ENCODE measurements around the gene TCF4.
A peak's percentile ranks its signal among the peaks of the same experiment; 100 is the strongest.

The TCF4 gene

DNA sequence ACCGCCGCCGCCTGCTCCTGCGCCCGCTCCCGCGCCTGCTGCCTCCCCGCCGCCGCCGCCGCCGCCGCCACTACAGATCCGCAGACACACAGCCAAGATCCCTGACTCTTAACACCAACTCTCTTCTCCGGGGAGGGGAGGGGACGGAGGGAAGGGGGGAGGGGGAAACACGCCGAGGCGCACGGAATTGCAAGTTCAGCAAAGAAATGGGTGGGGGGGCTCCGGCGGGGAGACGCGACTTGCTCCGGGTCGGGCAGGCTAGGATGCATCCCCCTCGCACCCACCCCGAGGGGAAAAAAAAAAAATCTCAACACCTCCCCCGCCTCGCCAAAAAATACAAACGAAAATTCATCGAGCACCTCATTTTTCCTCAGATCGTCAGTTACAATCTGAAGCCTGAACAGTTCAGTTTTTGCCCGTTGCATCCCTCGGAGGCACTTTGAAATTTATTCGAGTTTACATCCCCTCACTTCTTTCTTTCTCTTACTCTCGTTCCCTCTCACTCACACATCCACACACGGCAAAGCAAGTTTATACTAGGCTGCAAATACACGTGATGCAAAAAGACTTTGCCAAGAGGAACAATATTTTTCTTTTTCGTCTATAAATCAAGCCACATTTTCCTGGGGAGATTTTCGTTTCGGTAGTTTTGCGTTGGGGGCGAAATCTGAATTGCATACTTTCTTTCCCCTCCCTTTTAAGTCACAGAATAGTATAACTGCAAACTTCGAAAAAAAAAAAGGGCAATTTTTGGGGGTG lies at the start of gene TCF4:
Gene TCF4, minus strand, starts transcription at position 82 of the 759 bp plus-strand sequence. CDS start 1,076 bp downstream, outside the sequence.
- peak; percentile 85 for DNase-seq

DNA sequence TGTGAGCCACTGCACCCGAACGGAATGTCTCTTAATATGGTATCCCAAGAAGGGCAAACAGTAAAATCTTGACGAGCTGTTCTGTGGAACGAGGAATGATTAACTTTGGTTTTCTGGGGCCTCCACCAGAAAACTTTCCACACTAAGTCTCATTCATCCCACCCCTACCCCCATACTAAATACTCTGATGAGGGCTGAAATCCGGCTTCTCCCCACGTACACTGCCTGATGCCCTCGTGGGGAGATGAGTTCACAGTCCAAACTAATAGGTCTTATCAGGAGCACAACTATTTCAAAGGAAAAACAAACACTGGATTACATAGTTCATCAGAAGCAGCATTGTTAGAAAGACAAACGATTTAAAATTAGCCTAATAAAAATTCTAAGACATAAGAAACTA lies 49.2 kb upstream of the TCF4 start:
- DNase-seq = no peak

DNA sequence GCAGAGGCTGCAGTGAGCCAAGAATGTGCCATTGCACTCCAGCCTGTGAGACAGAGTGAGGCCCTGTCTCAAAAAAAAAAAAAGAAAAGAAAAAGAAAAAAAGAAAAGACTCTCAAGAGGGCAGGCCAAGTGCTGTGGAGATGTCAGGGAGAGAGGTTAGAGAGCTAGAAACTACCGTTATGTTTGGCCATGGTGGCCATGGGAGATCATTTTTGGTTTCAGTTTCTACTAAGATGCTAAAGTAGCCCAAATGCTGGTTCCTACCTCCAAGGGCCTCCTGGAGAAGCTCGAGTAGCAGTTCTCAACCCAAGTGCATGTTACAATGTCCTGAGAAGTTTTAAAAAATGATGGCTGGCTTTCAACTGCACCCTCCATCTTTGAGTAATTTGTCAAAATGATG lies 47.4 kb upstream of the TCF4 start:
- DNase-seq = no peak

DNA sequence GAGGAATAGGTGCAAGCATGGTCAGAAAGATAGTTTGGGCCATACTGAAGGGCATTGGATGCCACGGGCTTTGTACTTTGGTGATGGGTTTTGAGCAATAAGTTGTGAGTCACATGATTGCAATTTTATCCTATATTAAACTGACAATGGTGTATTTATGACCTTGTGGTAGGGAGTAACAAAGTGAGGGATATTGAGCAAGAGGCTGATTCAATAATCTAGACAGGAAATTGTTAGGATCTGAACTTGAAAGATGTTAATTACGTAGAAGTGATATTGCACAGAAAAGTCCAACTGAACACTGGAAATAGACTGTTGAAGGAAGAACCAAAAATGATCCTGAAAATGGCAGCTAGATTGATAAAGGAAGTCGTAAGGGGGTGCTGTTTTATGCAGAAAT lies 46.6 kb upstream of the TCF4 start:
- DNase-seq = no peak

DNA sequence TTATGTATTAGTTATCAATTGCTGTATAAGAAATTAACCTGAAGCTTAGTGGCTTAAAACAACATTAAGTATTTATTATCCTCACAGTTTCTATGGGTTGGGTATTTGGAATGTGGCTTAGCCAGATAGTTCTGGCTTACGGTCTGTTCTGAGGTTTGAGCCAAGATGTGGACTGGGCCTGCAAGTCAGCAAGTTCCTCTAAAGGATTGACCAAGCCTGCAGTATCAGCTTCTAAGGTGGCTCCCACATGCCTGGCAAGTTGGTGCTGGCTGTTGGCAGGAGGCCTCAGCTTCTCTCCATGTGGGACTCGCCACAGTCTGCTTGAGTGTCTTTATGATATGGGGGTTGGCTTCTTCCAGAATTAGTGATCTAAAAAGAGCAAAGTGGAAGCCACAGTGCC lies 45.0 kb upstream of the TCF4 start:
- DNase-seq = no peak

DNA sequence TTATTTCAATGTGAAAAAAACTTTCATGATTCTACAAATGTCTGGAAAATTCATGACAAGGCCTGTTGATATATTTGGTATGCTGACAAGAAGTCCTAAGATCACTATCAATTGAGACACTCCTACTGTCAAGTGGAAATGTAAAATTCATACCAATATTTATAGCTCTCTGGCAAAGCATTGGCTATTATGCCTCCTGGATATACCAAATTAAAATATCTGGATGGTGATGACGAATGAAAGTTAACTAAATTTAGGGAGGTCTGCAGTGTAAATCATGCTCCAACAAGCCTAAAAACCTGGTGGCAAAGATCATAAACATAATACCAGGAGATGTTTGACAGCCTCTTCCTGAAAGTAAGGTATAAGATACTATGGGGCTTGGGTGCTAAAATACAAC lies 41.1 kb upstream of the TCF4 start:
- DNase-seq = no peak

DNA sequence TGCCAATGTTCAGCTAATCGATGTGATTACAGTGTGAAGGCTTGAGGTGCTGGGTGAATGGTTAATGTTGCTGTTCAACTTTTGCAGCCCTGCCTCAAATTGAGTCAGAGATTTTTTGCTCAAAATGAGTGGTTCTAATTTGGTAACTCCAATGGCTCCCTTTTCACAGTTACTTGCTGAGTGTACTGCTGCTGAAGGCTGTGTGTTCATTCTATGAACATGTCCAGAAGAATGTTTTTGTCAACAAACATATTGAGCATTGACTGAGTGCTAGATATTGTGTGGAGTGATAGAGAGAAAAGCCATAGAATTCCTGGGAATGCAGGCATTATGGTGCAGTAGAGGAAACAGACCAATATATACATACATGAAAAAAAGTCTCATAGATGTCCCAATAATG lies 39.0 kb upstream of the TCF4 start:
- no peak for DNase-seq

DNA sequence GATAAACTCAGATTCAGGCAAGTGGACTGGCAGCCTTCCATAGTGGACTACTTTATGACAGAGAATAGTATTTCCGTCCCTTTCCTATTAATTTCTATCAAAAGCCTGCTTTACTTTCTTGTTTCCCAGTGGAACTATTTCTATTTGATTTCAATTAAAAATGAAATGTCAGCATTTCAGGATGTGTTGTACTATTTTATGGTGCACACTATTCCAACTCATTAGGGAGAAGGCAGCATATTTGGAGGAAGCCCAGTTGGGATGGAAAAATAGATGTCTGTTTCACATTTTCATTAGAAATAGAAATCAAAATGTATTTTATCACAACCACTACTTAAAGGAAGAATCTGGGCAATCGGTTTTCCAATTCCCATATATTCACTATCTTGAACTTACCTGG lies 37.9 kb upstream of the TCF4 start:
- no peak for DNase-seq

DNA sequence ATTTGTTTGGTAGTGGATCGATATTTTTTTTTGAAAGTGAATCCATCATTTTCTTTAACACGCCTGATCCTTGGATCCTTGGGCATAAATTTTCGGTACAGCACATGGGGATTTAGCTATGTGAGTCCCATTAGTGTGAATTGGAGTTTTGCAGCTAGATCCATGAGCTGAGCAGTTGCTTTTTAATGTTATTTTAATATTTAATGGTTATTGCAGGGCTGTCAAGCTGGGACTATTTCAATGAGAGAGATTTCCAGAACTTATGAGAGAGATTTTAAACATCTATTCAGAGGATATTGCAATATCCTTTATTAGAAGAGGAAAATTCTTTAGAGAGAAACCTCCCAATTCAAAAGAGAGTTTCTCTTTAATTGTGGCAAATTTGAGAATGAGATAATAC lies 35.6 kb upstream of the TCF4 start:
- no peak for DNase-seq

DNA sequence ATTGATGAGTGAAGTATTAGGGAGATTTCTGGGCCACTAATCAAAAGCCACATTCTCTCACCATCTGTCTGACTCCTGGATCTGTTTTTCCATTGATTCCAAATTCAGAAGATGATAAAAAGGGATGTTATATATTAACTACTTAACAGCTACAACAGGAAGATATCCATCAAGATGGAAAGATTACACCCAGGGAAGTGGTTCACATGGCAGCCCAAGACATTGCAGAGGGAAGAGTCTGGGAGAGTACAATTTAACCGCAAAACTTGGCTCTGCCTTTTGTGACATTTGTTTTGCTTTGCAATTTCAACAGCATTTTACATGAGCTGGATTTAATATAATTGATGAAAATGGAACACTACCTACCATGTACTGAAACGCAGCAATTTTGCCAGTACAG lies 22.5 kb upstream of the TCF4 start:
- DNase-seq = no peak

DNA sequence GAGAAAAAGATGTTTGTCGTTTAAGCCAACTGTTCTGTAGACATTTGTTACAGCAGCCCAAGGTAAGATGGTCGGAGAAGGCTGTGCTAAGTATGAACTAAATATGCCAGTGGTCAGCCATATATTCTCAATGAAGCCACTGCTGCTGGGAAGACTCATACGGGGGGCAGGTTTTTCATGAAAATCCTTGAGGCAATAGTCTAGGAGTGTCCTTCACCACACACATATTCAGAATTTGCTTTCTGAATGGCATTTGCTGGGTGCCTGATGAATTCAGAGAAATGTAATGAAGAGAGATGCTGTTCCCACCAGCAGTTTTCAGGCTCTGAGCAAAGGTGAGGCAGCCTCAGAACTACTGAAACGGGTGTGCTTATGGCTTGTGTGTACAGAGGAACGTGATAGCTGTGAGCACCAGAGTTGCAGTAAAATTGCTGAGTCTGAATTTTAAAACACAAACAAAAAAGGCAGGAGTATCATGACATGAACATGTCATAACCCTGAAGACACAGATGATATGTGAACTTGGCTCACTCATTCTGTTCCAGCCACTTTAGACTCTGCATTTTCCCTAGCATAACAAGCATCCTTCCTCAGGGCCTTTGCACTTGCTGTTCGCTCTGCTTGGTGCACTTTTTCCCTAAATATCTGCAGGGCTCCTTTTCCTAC lies 21.3 kb upstream of the TCF4 start:
- no peak for DNase-seq

DNA sequence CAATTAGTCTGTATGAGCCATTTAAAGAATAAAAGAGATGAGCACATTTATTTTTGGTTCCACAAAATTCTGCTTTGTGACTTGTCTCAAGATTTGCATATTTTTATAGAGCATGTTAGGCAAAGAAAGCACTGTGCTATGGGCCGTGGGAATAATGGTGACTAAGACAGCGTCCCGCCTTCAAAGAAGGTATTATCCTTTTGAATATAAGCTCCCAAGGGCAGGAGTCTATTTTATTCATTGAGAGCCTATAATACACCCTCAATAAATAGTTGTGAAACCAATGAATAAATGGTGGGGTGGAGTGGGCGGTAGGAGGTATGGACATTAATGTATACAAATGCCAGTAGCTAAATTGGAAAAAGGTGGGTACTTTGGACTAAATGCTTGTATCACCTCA lies 20.5 kb upstream of the TCF4 start:
- no peak for DNase-seq

DNA sequence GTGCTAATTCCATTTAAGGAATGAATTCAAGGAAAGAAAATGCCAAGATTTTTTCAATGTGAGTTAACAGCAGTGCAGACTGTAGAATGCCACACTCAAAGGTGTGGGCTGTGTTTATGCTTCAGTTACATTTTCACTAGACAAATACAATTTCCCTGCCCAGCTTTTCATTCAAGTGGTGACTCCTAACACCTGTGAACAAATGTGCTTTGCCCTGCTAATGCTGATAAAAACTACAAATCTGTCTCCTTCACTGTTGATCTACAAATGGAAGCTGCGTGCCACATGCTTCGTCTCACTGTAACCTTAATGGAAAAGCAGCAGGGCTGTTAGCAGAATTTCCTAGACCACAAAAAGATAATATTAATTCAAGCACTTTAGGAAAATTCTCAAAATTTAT lies 19.8 kb upstream of the TCF4 start:
- no peak for DNase-seq

DNA sequence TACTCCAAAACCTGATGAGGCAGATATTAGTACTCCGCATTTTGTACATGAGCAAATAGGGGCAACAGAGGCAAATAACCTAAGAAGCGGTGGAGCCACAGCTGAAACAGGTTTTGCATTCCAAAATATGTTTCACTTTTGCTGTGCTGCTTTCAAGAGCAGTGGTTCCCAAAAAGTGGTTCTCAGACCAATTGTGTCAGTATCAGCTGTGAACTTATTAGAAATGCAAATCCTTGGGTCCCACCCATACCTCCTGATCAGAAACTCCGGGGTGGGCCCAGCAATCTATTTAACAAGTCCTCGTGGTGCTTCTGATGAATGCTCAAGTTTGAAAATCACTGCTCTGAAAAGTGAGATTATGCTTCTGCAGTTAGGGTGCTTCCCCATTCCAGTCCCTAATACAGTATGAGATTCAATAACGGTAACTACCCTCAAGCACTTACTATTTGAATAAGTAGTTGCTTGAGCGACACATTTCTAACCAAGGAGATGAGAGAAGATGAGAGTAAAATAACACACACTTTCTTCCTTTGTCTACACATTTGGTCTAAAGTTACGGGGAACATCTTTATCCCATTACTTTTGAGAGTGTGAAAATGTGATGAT lies 17.8 kb upstream of the TCF4 start:
- no peak for DNase-seq

DNA sequence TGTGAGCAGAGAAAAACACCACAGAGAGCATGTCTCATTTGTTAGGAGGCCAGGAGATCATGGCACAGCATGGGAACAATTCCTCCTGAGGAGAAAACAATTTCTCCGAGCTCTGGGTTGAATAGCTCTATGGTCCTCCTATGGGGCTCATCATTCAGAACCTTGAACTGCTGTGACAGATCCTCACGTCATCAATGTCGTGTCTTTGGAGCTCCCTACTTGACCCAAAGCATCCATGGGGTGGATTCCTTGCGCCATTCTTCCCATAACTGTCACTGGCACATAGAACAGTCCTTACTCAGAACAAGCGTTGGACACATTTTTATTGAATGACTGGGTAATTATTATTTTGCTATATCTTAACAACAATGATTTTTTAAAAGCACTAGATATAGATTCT lies 15.8 kb upstream of the TCF4 start:
- no peak for DNase-seq

DNA sequence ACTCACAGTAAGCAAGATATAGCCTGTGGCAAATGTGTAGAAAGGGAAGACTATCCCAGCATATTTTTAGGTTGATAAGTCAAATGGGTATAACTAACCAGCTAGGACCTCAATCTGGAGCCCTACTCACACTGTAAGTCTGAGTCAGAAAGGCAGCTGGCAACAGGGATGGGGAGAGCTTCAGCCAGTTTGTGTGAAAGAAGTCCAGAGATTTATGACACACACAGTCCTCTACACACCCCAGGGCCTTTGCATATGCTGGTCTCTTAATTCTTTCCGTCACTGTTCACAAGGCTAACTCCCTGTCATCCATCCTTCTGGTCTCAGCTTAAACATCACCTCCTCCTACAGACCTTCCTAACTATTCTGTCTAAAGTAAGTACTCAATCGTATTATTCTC lies 5.9 kb upstream of the TCF4 start:
- DNase-seq = no peak

DNA sequence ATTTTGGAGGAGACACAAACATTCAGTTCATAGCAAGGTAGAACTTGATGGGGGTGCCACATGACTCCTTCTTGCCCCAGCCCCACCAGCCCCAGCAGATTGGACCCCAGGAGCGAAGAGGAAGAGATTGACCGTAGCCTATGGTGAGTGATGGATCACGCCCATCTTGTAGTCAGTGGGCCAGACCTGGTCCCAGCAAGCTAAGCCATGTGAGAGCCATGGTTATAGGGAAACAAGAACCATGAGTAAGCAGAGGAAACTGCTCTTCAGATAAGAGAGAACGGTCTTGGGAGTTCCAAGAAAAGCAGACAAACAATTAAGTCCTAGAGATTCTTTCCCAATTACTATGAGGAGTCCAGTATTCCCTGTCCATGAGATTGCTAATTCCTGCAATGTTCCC lies 4.6 kb upstream of the TCF4 start:
- no peak for DNase-seq

DNA sequence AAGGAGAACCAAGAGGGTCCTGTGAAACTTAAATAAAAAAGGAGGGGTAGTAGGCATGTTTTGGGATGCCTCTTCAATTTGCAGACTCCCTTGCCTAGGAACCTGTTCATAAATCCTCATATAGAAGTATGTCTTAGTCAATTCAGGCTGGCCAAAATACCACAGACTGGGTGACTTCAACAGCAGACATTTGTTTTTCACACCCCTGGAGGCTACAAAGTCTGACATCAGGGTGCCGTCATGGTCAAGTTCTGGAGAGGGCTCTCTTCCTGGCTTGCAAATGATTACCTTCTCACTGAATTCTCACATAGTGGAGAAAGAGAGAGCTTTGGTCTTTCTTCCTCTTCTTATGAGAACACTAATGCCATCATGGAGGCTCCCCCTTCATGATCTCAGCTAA lies 4.1 kb upstream of the TCF4 start:
- DNase-seq = no peak

DNA sequence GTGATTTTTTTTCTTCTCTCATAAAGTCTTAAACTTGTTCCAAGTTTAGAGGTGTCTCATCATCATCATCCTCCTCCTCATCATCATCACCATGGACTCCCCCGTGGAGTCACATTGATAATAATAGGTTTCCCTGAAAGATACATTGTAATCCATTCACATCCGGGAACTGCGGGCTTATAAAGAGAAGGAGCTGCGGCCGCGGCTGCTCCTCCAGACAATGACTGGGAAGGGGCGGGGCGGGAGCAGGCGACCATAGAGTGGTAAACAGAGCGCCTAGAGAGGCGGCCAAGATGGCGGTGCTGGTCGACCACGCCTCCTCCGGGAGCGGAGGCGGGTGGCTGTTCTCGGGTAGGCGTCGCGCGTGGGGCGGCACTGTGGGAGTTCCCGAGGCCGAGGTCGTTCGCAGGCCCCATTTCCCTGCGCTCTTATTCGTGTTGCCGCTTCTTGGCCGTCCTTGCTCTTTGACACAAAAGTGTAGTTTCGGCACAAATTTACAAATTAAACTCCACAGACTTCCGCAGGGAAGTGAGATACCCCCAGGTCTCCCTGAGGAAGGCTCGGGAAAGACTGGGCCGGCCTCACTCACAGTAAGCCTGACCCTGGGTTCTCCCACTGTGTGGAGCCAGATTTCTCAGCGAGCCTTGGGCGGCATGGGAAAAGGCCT lies 1.8 kb upstream of the TCF4 start:
- DNase-seq = peak; percentile 97

DNA sequence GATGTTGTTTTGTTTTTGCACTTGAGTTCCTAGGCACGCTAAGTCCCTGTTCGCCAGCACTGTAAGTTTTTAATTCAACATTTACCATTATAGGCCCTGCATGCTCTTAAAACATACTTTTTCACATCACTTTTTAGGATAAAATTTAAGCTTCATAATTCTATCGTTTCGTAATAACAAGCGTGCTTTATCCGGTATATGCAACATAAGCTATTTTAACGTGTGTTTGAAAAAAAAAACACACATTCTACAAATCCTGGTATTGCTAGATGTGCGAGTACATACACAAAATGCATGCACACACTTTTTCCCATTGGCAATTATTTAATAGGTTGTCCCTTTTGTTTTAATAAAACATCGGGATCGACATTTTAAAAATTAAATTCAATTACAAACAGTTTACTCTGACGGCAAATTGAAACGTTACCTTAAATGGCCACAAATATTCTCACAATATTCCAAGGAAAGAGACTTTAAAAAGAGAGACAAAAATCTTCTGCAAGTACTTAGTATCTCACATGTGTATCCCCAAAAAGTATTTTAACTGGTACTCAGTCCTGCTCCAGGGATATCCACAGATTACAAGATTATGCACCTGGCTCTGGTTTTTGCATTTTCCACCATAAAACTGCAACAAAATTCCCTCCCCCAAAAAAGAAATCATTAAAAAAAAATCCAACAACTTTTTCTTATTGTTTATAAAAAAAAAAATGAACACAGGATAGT lies 1.0 kb upstream of the TCF4 start:
- DNase-seq = no peak

DNA sequence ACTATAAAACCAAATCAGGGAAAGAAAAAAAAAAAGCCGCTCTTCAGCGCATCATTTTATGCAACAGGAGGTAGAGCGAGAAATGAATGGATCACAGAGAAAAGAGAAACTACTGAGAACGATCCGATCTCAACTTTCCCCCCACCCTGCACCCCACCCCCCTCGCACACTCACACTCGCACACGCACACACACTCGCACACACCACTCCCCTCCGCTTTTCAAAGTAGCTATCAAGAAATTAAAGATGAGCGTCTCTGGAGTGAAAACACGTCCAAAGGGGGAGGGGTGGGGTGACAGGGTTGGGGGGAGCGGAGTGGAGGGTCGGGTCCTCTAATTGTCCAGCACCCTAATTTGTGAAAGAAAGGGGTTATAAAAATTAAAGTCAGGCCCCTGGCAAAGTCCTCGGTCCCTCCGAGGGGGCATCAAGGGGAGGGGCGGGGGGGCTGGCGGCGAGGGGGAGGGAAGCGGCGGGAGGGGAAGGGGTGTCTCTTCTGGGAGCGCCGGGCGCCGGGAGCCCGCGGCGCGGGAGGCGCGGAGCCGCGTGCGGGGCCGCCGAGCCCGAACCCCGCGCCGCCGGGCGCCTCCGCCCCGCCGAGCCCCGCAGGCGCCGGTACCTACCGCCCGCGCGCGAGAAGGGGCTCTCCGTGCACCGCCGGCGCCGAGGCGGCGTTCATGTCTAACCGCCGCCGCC lies 428 bp downstream of the TCF4 start:
- DNase-seq = peak; percentile 65

DNA sequence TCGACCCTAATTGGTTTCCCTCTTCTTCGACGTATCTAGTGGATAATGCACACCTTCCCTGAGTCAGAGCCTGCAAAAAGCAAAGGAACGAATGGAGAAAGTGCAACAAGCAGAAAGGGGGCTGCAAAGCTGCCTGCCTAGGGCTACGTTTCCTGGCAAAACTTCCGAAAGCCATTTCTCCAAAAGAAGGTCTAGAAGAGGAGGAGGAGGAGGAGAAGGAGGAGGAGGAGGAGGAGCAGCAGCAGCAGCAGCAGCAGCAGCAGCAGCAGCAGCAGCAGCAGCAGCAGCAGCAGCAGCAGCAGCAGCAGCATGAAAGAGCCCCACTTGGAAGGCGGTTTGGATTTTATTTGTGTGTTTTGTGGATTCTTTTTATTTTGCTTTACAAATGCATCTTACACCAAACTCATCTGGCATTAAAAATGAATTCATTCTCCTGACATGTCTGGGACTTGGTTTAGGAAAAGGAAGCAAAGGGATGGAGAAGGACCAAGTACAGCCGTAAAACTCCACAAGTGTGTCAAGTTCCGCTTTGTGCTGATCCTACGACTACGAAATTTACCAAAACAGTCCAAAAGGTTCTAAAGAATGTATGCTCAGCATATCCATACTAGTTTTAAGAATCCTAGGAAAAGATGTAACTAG lies 2.0 kb downstream of the TCF4 start:
- peak; percentile 57 for DNase-seq

Data from retina (tissue), 1 donor.